HCT116 (cell line): ENCODE measurements around the gene KCNJ4. TPM values are rescaled to one million over a fixed set of nuclear protein-coding genes. Genes with fewer than 3 reads are reported as not detected.

ENCODE experiments used
- ATAC-seq: fragments of 200-7000 bp; cut with Tn5 transposase; 2 replicates; pipeline ENCODE4 v1.9.1; 2020; ENCODE audit warnings: mild to moderate bottlenecking, moderate library complexity
- BruUV-seq: library from RNA; stranded (reverse); fragments of 400-500 nt; replicated peaks from 2 replicates; lab custom pipeline; 2021; lab: Mats Ljungman, UMichigan
- CTCF ChIA-PET: fragments of 300-600 bp; sonication (Branson Sonifier 250); formaldehyde crosslinking; loops from one replicate; lab custom pipeline; 2021; ENCODE audit warnings: antibody characterized with exemption; lab: Charles Lee
- POLR2A ChIA-PET: fragments of 300-600, 350-600 bp; sonication (Branson Sonifier 250); formaldehyde crosslinking; loops from one replicate; lab custom pipeline; 2021; ENCODE audit warnings: antibody characterized with exemption; lab: Charles Lee
- RAD21 ChIA-PET, 2 experiments: fragments of 300-600 bp; sonication (Branson Sonifier 250); formaldehyde crosslinking; loops; one replicate each; lab custom pipeline; 2023; ENCODE audit warnings: low total read pairs in 2 of 2; ENCODE audit not compliant: uncharacterized antibody in 2 of 2, unreplicated experiment in 2 of 2, low non-redundant PET in 1 of 2; lab: Charles Lee
- DNase-seq: peaks from one replicate; pipeline ENCODE4 v3.0.0-alpha.2; 2010; ENCODE audit warnings: low read depth, low spot score
- H2AFZ ChIP-seq: fragments of 200-600 bp; shearing (Covaris generic), sonication (generic); 2 replicates; pipeline ENCODE4 v1.6.1; 2017; ENCODE audit warnings: low read depth, mixed run types, mixed read lengths, antibody characterized with exemption, low read length; ENCODE audit not compliant: poor library complexity, severe bottlenecking
- H3K27ac ChIP-seq: 2 replicates; pipeline ENCODE4 v1.5.1; 2012; ENCODE audit warnings: low read depth, low read length
- H3K27me3 ChIP-seq: fragments of 200-600 bp; sonication (generic); 2 replicates; pipeline ENCODE4 v1.6.1; 2016; ENCODE audit warnings: mixed run types, low read length, mixed read lengths; ENCODE audit not compliant: insufficient read depth
- H3K36me3 ChIP-seq, 2 experiments: fragments of 200-500 bp in 1 of 2; fragments of 200-600 bp in 1 of 2; sonication (Bioruptor generic) in 1 of 2; sonication (generic) in 1 of 2; 2 replicates each; pipeline versions ENCODE4 v1.5.1 to v1.6.1; 2014 to 2016; ENCODE audit warnings: low read length in 2 of 2, inconsistent platforms in 1 of 2, mixed read lengths in 1 of 2, mixed run types in 1 of 2; ENCODE audit not compliant: insufficient read depth in 2 of 2, control insufficient read depth in 1 of 2
- H3K4me1 ChIP-seq, 2 experiments: fragments of 200-600 bp in 1 of 2; sonication (generic) in 1 of 2; 2 replicates each; pipeline versions ENCODE4 v1.5.1 to v1.6.1; 2012 to 2017; ENCODE audit warnings: low read length in 2 of 2, inconsistent platforms in 1 of 2, mild to moderate bottlenecking in 1 of 2, mixed read lengths in 1 of 2, mixed run types in 1 of 2, moderate library complexity in 1 of 2; ENCODE audit not compliant: insufficient read depth in 2 of 2, control insufficient read depth in 1 of 2
- H3K4me2 ChIP-seq: fragments of 200-600 bp; sonication (generic); 2 replicates; pipeline ENCODE4 v1.6.1; 2017; ENCODE audit warnings: mixed run types, low read length, mixed read lengths
- H3K4me3 ChIP-seq, 2 experiments: fragments of 200-600 bp in 1 of 2; sonication (generic) in 1 of 2; replicated peaks in 1 of 2; 2 replicates each; pipeline ENCODE4 v1.5.1; 2011 to 2016; ENCODE audit warnings: low read length in 2 of 2, control low read depth in 1 of 2, low read depth in 1 of 2, mild to moderate bottlenecking in 1 of 2, mixed read lengths in 1 of 2, mixed run types in 1 of 2
- H3K79me2 ChIP-seq: fragments of 200-600 bp; sonication (generic); 2 replicates; pipeline ENCODE4 v1.6.1; 2017; ENCODE audit warnings: mild to moderate bottlenecking, mixed run types, low read length, moderate library complexity, mixed read lengths; ENCODE audit not compliant: insufficient read depth
- H3K9ac ChIP-seq: fragments of 200-600 bp; sonication (generic); 2 replicates; pipeline ENCODE4 v1.6.1; 2016; ENCODE audit warnings: low read length, mixed read lengths
- H3K9me2 ChIP-seq: fragments of 200-600 bp; sonication (generic), shearing (Covaris generic); 2 replicates; pipeline ENCODE4 v1.6.1; 2017; ENCODE audit warnings: mixed run types, mild to moderate bottlenecking, moderate library complexity; ENCODE audit not compliant: insufficient read depth
- H3K9me3 ChIP-seq, 2 experiments: fragments of 200-500 bp in 1 of 2; fragments of 200-600 bp in 1 of 2; sonication (Bioruptor generic) in 1 of 2; sonication (generic) in 1 of 2; 2 replicates each; pipeline ENCODE4 v1.6.1; 2014 to 2017; ENCODE audit warnings: low read length in 2 of 2, mixed read lengths in 2 of 2, inconsistent platforms in 1 of 2, low read depth in 1 of 2, mild to moderate bottlenecking in 1 of 2, mixed run types in 1 of 2, moderate library complexity in 1 of 2; ENCODE audit not compliant: control insufficient read depth in 1 of 2, insufficient read depth in 1 of 2
- H4K20me1 ChIP-seq: fragments of 200-600 bp; sonication (generic), shearing (Covaris generic); 2 replicates; pipeline ENCODE4 v1.6.1; 2017; ENCODE audit warnings: mixed run types, mild to moderate bottlenecking, moderate library complexity; ENCODE audit not compliant: insufficient read depth
- CEBPB ChIP-seq: IDR thresholded peaks from 2 replicates; pipeline ENCODE4 v1.6.1; 2012; ENCODE audit warnings: low read depth
- EGR1 ChIP-seq: IDR thresholded peaks from 2 replicates; pipeline ENCODE4 v1.6.1; 2012; ENCODE audit warnings: low read depth
- EZH2phosphoT487 ChIP-seq: fragments of 200-600 bp; IDR thresholded peaks from 2 replicates; pipeline ENCODE4 v1.6.1; 2018; ENCODE audit warnings: antibody characterized with exemption, borderline replicate concordance
- FOSL1 ChIP-seq: IDR thresholded peaks from 2 replicates; pipeline ENCODE4 v1.6.1; 2012; ENCODE audit warnings: low read depth
- POLR2A ChIP-seq: IDR thresholded peaks from 2 replicates; pipeline ENCODE4 v1.7.0; 2011; ENCODE audit warnings: borderline replicate concordance; ENCODE audit not compliant: insufficient read depth, insufficient read length; ENCODE audit errors: extremely low read depth
- POLR2AphosphoS5 ChIP-seq: IDR thresholded peaks from 2 replicates; pipeline ENCODE4 v1.6.1; 2011; ENCODE audit warnings: mild to moderate bottlenecking, low read depth, low read length, moderate library complexity
- RAD21 ChIP-seq: IDR thresholded peaks from 2 replicates; pipeline ENCODE4 v1.6.1; 2012; ENCODE audit warnings: low read depth, mild to moderate bottlenecking
- SIN3A ChIP-seq: IDR thresholded peaks from 2 replicates; pipeline ENCODE4 v1.6.1; 2012; ENCODE audit warnings: low read depth
- SP1 ChIP-seq: IDR thresholded peaks from 2 replicates; pipeline ENCODE4 v1.6.1; 2012; ENCODE audit warnings: low read depth
- SRF ChIP-seq: IDR thresholded peaks from 2 replicates; pipeline ENCODE4 v1.6.1; 2012; ENCODE audit warnings: low read depth
- TCF7L2 ChIP-seq: IDR thresholded peaks from 2 replicates; pipeline ENCODE4 v1.7.0; 2011; ENCODE audit warnings: borderline replicate concordance, inconsistent platforms; ENCODE audit not compliant: insufficient read depth, insufficient read length; ENCODE audit errors: extremely low read depth
- YY1 ChIP-seq: IDR thresholded peaks from 2 replicates; pipeline ENCODE4 v1.6.1; 2011; ENCODE audit warnings: low read length, low read depth, moderate library complexity, mild to moderate bottlenecking; ENCODE audit not compliant: insufficient replicate concordance; ENCODE audit errors: extremely low read depth
- ZFX ChIP-seq: fragments of 450-650 bp; IDR thresholded peaks from 2 replicates; pipeline ENCODE4 v1.6.1; 2017
- ZNF274 ChIP-seq: fragments of 200-500 bp; sonication (Bioruptor generic); IDR thresholded peaks from 2 replicates; pipeline ENCODE4 v1.6.1; 2014; ENCODE audit warnings: mild to moderate bottlenecking, low read depth, low read length, inconsistent platforms
- intact Hi-C: fragments of 100-400 bp; cut with micrococcal nuclease; formaldehyde crosslinking; loops from 2 replicates; pipeline ENCODE4 v1.10.0; 2022
- total RNA-seq: library from RNA; stranded (reverse); gene quantifications from one replicate; pipeline ENCODE4 v1.2.1, GENCODE V29; 2021; ENCODE audit not compliant: unreplicated experiment
- TF ChIP-seq, protein P1 (sequence below): IDR thresholded peaks from 2 replicates; pipeline ENCODE4 v1.6.1; 2011; ENCODE audit warnings: mild to moderate bottlenecking, low read length, moderate library complexity; ENCODE audit not compliant: insufficient replicate concordance; ENCODE audit errors: extremely low read depth
- TF ChIP-seq, protein P2 (sequence below): IDR thresholded peaks from 2 replicates; pipeline ENCODE4 v1.6.1; 2012; ENCODE audit warnings: low read depth
- TF ChIP-seq, protein P3 (sequence below): IDR thresholded peaks from 2 replicates; pipeline ENCODE4 v1.6.1; 2012

KCNJ4 gene
- total RNA-seq, 1 experiment from 2014 or later, result not detected

DNA sequence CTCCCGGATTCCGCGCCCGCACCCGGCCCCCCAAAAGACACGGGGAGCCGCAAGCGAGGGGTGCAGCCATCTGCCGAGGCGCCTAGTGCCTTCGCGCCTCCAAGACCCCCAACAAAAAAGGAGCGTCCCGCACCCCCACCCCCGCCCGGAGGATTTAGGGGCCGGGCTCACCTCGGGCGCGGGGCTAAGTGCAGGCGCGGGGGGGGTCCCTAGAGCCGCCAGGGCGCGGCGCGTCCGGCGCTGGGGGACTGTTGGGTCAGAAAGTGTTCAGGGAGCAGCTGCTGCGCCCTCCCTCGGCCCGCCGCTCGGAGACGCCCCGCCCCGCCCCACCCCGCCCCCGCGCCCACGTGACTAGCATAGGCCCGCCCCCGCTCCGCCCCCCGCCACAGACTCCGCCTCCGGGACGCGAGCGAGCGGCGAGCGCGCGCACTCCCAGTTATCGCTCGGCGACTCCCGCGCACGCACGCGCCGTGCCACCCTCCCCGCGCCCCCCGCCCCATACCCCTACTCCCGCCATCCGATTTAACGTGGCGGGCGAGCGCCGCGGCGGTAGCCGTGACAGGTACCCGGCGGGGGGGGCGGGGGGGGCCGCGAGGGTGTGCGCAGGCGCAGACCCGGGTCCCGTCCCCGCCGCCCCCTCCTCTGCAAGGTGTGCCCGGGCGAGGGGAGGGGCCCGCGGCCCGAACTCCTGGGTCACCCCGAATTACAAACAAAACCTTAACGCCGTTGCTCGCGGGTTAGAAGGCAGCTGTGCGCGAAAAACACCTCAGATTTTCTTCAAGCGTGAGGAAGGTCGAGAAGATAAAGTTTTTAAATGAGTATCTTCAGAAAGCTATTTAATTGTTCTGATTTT, 56.2 kb downstream of the KCNJ4 start:
- ChIA-PET CTCF (interaction anchor here (0.9 to 1.2 kb wide), 3 partner anchors 12 to 346 kb away, joined by 3 read pairs; no protein-coding TSS in a partner anchor), POLR2A (interaction anchor here (0.6 to 0.8 kb wide), 4 partner anchors 13 to 283 kb away, joined by 3 read pairs; partner anchors contain the start of gene TOMM22), RAD21 (interaction anchor here in 1 of 2 experiments (0.6 kb wide), 2 partner anchors 114 to 300 kb away, joined by 3 to 5 read pairs; no protein-coding TSS in a partner anchor)
- H3K27me3 ChIP-seq, result no peaks in the 10 kb centered on the region
- BruUV-seq, result no TSS peak
- no peaks in the 10 kb centered on the region for H3K9me3 ChIP-seq
- DNase-seq (no peak), ATAC-seq (peak; percentile 79)
- H2AFZ ChIP-seq, result peak overlapping the region; percentile 30
- peak overlapping the region; percentile 72 to 73 for H3K4me3 ChIP-seq
- H3K36me3 ChIP-seq, result no peaks in the 10 kb centered on the region
- peak overlapping the region; percentile 71; the same call in 1 of the 2 replicates for H3K27ac ChIP-seq
- H3K4me2 ChIP-seq, result peak overlapping the region; percentile 89
- TF ChIP-seq, protein P1, sequence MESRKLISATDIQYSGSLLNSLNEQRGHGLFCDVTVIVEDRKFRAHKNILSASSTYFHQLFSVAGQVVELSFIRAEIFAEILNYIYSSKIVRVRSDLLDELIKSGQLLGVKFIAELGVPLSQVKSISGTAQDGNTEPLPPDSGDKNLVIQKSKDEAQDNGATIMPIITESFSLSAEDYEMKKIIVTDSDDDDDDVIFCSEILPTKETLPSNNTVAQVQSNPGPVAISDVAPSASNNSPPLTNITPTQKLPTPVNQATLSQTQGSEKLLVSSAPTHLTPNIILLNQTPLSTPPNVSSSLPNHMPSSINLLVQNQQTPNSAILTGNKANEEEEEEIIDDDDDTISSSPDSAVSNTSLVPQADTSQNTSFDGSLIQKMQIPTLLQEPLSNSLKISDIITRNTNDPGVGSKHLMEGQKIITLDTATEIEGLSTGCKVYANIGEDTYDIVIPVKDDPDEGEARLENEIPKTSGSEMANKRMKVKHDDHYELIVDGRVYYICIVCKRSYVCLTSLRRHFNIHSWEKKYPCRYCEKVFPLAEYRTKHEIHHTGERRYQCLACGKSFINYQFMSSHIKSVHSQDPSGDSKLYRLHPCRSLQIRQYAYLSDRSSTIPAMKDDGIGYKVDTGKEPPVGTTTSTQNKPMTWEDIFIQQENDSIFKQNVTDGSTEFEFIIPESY, result no peak
- no peak for TF ChIP-seq YY1
- TF ChIP-seq EGR1, result peak; percentile 7; the same call in 1 of the 2 replicates
- TF ChIP-seq FOSL1, result no peak
- TF ChIP-seq ZFX, result no peak
- TF ChIP-seq POLR2AphosphoS5, result peak; percentile 74
- TF ChIP-seq CEBPB, result no peak
- TF ChIP-seq, protein P2, sequence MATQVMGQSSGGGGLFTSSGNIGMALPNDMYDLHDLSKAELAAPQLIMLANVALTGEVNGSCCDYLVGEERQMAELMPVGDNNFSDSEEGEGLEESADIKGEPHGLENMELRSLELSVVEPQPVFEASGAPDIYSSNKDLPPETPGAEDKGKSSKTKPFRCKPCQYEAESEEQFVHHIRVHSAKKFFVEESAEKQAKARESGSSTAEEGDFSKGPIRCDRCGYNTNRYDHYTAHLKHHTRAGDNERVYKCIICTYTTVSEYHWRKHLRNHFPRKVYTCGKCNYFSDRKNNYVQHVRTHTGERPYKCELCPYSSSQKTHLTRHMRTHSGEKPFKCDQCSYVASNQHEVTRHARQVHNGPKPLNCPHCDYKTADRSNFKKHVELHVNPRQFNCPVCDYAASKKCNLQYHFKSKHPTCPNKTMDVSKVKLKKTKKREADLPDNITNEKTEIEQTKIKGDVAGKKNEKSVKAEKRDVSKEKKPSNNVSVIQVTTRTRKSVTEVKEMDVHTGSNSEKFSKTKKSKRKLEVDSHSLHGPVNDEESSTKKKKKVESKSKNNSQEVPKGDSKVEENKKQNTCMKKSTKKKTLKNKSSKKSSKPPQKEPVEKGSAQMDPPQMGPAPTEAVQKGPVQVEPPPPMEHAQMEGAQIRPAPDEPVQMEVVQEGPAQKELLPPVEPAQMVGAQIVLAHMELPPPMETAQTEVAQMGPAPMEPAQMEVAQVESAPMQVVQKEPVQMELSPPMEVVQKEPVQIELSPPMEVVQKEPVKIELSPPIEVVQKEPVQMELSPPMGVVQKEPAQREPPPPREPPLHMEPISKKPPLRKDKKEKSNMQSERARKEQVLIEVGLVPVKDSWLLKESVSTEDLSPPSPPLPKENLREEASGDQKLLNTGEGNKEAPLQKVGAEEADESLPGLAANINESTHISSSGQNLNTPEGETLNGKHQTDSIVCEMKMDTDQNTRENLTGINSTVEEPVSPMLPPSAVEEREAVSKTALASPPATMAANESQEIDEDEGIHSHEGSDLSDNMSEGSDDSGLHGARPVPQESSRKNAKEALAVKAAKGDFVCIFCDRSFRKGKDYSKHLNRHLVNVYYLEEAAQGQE, result no peak
- TF ChIP-seq, protein P3, sequence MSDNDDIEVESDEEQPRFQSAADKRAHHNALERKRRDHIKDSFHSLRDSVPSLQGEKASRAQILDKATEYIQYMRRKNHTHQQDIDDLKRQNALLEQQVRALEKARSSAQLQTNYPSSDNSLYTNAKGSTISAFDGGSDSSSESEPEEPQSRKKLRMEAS, result no peak
- no peak for TF ChIP-seq EZH2phosphoT487
- no peak for TF ChIP-seq SRF
- TF ChIP-seq SIN3A, result no peak
- TF ChIP-seq POLR2A, result no peak
- no peak for TF ChIP-seq TCF7L2
- TF ChIP-seq ZNF274, result no peak
- TF ChIP-seq SP1, result no peak
- TF ChIP-seq RAD21, result no peak
- peaks cover 6 to 14% of the 10 kb centered on the region in 2 experiments; a peak in 3 of 4 replicates for H3K4me1 ChIP-seq
- no peaks in the 10 kb centered on the region for H4K20me1 ChIP-seq
- H3K79me2 ChIP-seq, result peaks cover 31% of the 10 kb centered on the region
- intact Hi-C loops, result no loop called here
- H3K9ac ChIP-seq, result peak overlapping the region; percentile 76
- no peaks in the 10 kb centered on the region for H3K9me2 ChIP-seq
